H1 (cell line): ENCODE results near the gene CASP9. TPM values are rescaled to one million over a fixed set of nuclear protein-coding genes. Genes with fewer than 3 reads are reported as not detected.

ENCODE experiments used
- BCL11A ChIP-seq, 2 experiments: IDR thresholded peaks; one replicate each; pipeline ENCODE4 v1.6.1; 2011; ENCODE audit warnings: low read depth in 2 of 2, low read length in 2 of 2, mild to moderate bottlenecking in 2 of 2
- BRCA1 ChIP-seq: IDR thresholded peaks from 2 replicates; pipeline ENCODE4 v1.6.1; 2012; ENCODE audit warnings: low read depth, low read length, improper control_type of control experiment
- CBX8 ChIP-seq: fragments of 300-800, 300-1000 bp; sonication (generic); IDR thresholded peaks from 2 replicates; pipeline ENCODE4 v1.7.1; 2016; ENCODE audit warnings: low read depth, low read length, borderline replicate concordance
- POU5F1 ChIP-seq: IDR thresholded peaks from 2 replicates; pipeline ENCODE4 v1.6.1; 2011; ENCODE audit warnings: low read depth, mild to moderate bottlenecking, low read length, moderate library complexity
- polyA plus RNA-seq, 7 experiments: library from polyadenylated mRNA; depleted of rRNA in 3 of 7; stranded (reverse) in 5 of 7; unstranded in 2 of 7; fragments of >200 nt in 5 of 7; fragments of 200-250 nt in 2 of 7; gene quantifications; 1 replicate in 5 of 7; 2 replicates in 1 of 7; 4 replicates in 1 of 7; pipeline versions ENCODE4 v1.2.1 to v1.2.3, GENCODE V29; 2011 to 2013; ENCODE audit warnings: missing spikeins in 2 of 7, mixed read lengths in 2 of 7
- total RNA-seq: library from RNA; stranded (reverse); fragmentation: NEBNext Ultra II Directional; extraction: Animal tissue kit (Norgen Biotek cat#: 25700); gene quantifications from 2 replicates; pipeline ENCODE4 v1.2.1, GENCODE V29; 2021

The CASP9 gene
- total and polyA plus RNA-seq, 2 of the 8 experiments (the other 6 are each of a cell fraction or from before 2014, with no cell fraction given), result 14.8 to 36.3 TPM

GRCh38 chr1:15526021-15526489, 2.0 kb upstream of the CASP9 start (continued):
- TF ChIP-seq CBX8, result no peak
- no peak for TF ChIP-seq POU5F1
- no peak for TF ChIP-seq BRCA1
- TF ChIP-seq BCL11A (IDR thresholded peaks at IDR 0.05; ENCODE audit: low read depth in 2 of 2, low read length in 2 of 2), result no peak
- TF ChIP-seq, all 59 proteins: peak for 0
